ENCODE measurements around the gene AKAP11.

DNA sequence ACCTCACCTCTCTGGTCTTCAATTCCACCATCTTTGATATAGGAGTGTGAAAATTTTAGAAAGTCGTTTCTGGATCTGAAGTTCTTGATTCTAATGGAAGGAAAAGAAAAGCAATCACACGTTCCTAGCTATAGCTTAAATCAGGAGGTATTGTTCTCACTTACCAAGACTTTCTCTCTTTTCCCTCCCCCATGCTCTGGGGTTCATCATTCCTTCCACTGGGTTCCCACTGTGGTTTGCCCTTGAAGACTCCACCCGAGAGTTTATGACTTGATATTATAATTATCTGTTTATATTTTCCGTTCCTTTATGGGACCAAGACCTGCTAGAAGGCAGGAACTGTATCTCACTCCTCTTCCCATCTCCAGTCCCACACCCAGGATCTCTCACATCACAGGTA is 76.6 kb downstream of the AKAP11 start:
- TF ChIP-seq CTCF (IDR thresholded peaks at IDR 0.05): no peak
- TF ChIP-seq POLR2AphosphoS5 (IDR thresholded peaks at IDR 0.05): no peak
- no peak for TF ChIP-seq POLR2A (IDR thresholded peaks at IDR 0.05)

All from breast epithelium (tissue), 3 donors.